ENCODE measurements around the gene C10orf62.

DNA sequence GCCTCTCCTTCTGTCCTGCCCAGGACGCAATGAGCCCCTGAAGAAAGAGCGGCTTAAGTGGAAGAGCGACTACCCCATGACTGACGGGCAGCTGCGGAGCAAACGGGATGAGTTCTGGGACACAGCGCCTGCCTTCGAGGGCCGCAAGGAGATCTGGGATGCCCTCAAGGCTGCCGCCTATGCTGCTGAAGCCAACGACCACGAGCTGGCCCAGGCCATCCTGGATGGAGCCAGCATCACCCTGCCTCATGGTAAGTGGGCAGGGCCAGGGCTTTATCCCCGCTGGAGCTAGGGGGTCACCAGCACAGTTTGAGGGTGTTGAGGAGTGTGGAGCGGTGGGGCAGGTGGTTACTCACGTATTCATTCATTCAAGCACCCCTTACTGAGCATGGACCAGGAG lies 21.6 kb upstream of the C10orf62 start:
- TF ChIP-seq, protein P1, sequence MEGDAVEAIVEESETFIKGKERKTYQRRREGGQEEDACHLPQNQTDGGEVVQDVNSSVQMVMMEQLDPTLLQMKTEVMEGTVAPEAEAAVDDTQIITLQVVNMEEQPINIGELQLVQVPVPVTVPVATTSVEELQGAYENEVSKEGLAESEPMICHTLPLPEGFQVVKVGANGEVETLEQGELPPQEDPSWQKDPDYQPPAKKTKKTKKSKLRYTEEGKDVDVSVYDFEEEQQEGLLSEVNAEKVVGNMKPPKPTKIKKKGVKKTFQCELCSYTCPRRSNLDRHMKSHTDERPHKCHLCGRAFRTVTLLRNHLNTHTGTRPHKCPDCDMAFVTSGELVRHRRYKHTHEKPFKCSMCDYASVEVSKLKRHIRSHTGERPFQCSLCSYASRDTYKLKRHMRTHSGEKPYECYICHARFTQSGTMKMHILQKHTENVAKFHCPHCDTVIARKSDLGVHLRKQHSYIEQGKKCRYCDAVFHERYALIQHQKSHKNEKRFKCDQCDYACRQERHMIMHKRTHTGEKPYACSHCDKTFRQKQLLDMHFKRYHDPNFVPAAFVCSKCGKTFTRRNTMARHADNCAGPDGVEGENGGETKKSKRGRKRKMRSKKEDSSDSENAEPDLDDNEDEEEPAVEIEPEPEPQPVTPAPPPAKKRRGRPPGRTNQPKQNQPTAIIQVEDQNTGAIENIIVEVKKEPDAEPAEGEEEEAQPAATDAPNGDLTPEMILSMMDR (IDR thresholded peaks at IDR 0.05; ENCODE audit: control extremely low read depth in 1 of 3, insufficient read depth in 1 of 3, low read depth in 1 of 3, low read length in 3 of 3) = no peak
- TF ChIP-seq EZH2 (IDR thresholded peaks at IDR 0.05; ENCODE audit: low read depth, low read length, severe bottlenecking) = no peak
- no peak for TF ChIP-seq NRF1 (IDR thresholded peaks at IDR 0.05; ENCODE audit: low read depth, low read length)
- TF ChIP-seq CHD1 (IDR thresholded peaks at IDR 0.05; ENCODE audit: low read depth, low read length) = no peak
- TF ChIP-seq POLR2A (IDR thresholded peaks at IDR 0.05; ENCODE audit: control extremely low read depth in 1 of 2, low read depth in 2 of 2, low read length in 2 of 2) = no peak
- TF ChIP-seq YY1 (IDR thresholded peaks at IDR 0.05; ENCODE audit: low read depth, low read length) = no peak
- TF ChIP-seq HDAC6 (IDR thresholded peaks at IDR 0.05; ENCODE audit: low read depth, low read length) = no peak
- TF ChIP-seq, protein P2, sequence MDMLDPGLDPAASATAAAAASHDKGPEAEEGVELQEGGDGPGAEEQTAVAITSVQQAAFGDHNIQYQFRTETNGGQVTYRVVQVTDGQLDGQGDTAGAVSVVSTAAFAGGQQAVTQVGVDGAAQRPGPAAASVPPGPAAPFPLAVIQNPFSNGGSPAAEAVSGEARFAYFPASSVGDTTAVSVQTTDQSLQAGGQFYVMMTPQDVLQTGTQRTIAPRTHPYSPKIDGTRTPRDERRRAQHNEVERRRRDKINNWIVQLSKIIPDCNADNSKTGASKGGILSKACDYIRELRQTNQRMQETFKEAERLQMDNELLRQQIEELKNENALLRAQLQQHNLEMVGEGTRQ (IDR thresholded peaks at IDR 0.05; ENCODE audit: low read length) = no peak
- TF ChIP-seq FOSL1 (IDR thresholded peaks at IDR 0.05; ENCODE audit: insufficient read depth, low read depth, low read length) = no peak
- no peak for TF ChIP-seq SP1 (IDR thresholded peaks at IDR 0.05; ENCODE audit: low read depth, low read length)
- TF ChIP-seq POLR2AphosphoS5 (IDR thresholded peaks at IDR 0.05; ENCODE audit: low read depth, low read length) = no peak
